Adrenal gland (tissue), 5 donors: Measurements from ENCODE around the gene SLC2A13.
"Not testable (repeated sequence)": the region's sequence is repeated elsewhere in the genome, so short reads cannot be mapped to it uniquely, and the experiment has no call there.

ENCODE experiments used
- CTCF ChIP-seq, 6 experiments: fragments of 450-650 bp in 4 of 6; fragments of 200-600 bp in 2 of 6; sonication (generic) in 1 of 6; IDR thresholded peaks; 1 replicate in 5 of 6; 2 replicates in 1 of 6; pipeline versions ENCODE4 v1.5.1 to v1.8.0; 2016 to 2021; ENCODE audit warnings: antibody characterized with exemption in 6 of 6, mild to moderate bottlenecking in 2 of 6, moderate library complexity in 1 of 6
- POLR2A ChIP-seq, 2 donors: fragments of 450-650 bp; IDR thresholded peaks; one replicate each; pipeline ENCODE4 v1.6.1; 2017; ENCODE audit warnings: antibody characterized with exemption in 2 of 2, mild to moderate bottlenecking in 2 of 2, moderate library complexity in 1 of 2
- donor health status: DM: no; HTN: no; CAD: no.

GRCh38 chr12:39848218-39848617 is 257.7 kb downstream of the SLC2A13 start:
- TF ChIP-seq POLR2A, CTCF (IDR thresholded peaks at IDR 0.05): not testable (repeated sequence)
